Activated T-cell treated with anti-CD3 and anti-CD28 coated beads for 4 hours (primary cell): Measurements from ENCODE around the gene ARHGAP19.
"Not testable (repeated sequence)": the region's sequence is repeated elsewhere in the genome, so short reads cannot be mapped to it uniquely, and the experiment has no call there.

ENCODE experiments used
- DNase-seq: peaks from one replicate; pipeline ENCODE4 v3.0.0-alpha.2; 2020

The ARHGAP19 gene

GRCh38 chr10:97279121-97279815, 13.2 kb downstream of the ARHGAP19 start:
- DNase-seq = no peak

GRCh38 chr10:97278491-97278989, 13.9 kb downstream of the ARHGAP19 start:
- no peak for DNase-seq

GRCh38 chr10:97277551-97277950, 14.9 kb downstream of the ARHGAP19 start:
- no peak for DNase-seq

GRCh38 chr10:97274828-97275227, 17.6 kb downstream of the ARHGAP19 start:
- no peak for DNase-seq

GRCh38 chr10:97273700-97274099, 18.7 kb downstream of the ARHGAP19 start:
- DNase-seq = no peak

GRCh38 chr10:97270523-97271154, 21.8 kb downstream of the ARHGAP19 start:
- no peak for DNase-seq

- DNase-seq = no peak
Observed at GRCh38 chr10:97267671-97268070, 24.8 kb downstream of the ARHGAP19 start.

- not testable (repeated sequence) for DNase-seq
Observed at GRCh38 chr10:97265095-97265494, 27.3 kb downstream of the ARHGAP19 start.

GRCh38 chr10:97263971-97264370, 28.5 kb downstream of the ARHGAP19 start:
- DNase-seq = no peak

- no peak for DNase-seq
Observed at GRCh38 chr10:97261656-97262055, 30.8 kb downstream of the ARHGAP19 start.

- no peak for DNase-seq
Observed at GRCh38 chr10:97261183-97261582, 31.3 kb downstream of the ARHGAP19 start.

GRCh38 chr10:97259119-97259518, 33.3 kb downstream of the ARHGAP19 start:
- no peak for DNase-seq

GRCh38 chr10:97256356-97256755, 36.1 kb downstream of the ARHGAP19 start:
- DNase-seq = no peak

- no peak for DNase-seq
Observed at GRCh38 chr10:97255512-97256293, 36.7 kb downstream of the ARHGAP19 start.

GRCh38 chr10:97254694-97255093, 37.7 kb downstream of the ARHGAP19 start:
- DNase-seq = no peak

GRCh38 chr10:97250952-97251351, 41.5 kb downstream of the ARHGAP19 start:
- DNase-seq = no peak

GRCh38 chr10:97243836-97244235, 48.6 kb downstream of the ARHGAP19 start:
- no peak for DNase-seq

- DNase-seq = no peak
Observed at GRCh38 chr10:97238855-97239254, 53.6 kb downstream of the ARHGAP19 start.

- no peak for DNase-seq
Observed at GRCh38 chr10:97235353-97235752, 57.1 kb downstream of the ARHGAP19 start.

GRCh38 chr10:97234400-97234799, 58.0 kb downstream of the ARHGAP19 start:
- DNase-seq = no peak

- no peak for DNase-seq
Observed at GRCh38 chr10:97230146-97230545, 62.3 kb downstream of the ARHGAP19 start.

- DNase-seq = no peak
Observed at GRCh38 chr10:97229322-97230015, 63.0 kb downstream of the ARHGAP19 start.

- no peak for DNase-seq
Observed at GRCh38 chr10:97228775-97229157, 63.7 kb downstream of the ARHGAP19 start.
